Stimulated activated CD4-positive, alpha-beta T cell treated with anti-CD3 and anti-CD28 coated beads, Interleukin-4, amount 100 ng/mL, for 24 hours (primary cell): ENCODE data around the gene RPS15A.

Experiments used
- DNase-seq: peaks from one replicate; pipeline ENCODE4 v3.0.0-alpha.2; 2020

Gene RPS15A

GRCh38 chr16:18789850-18790706, at the start of gene RPS15A:
TSS of gene RPS15A (minus strand) at chr16:18790334. CDS start at chr16:18789113, 1,221 bp downstream.
- DNase-seq: peak; percentile 95

- DNase-seq: no peak
Observed at GRCh38 chr16:18839555-18839954, 49.4 kb upstream of the RPS15A start.

- DNase-seq: no peak
Observed at GRCh38 chr16:18836702-18837101, 46.6 kb upstream of the RPS15A start.

GRCh38 chr16:18834864-18835263, 44.7 kb upstream of the RPS15A start:
- no peak for DNase-seq

- DNase-seq: no peak
Observed at GRCh38 chr16:18833707-18834505, 43.8 kb upstream of the RPS15A start.

- no peak for DNase-seq
Observed at GRCh38 chr16:18832613-18833012, 42.5 kb upstream of the RPS15A start.

- no peak for DNase-seq
Observed at GRCh38 chr16:18832006-18832405, 41.9 kb upstream of the RPS15A start.

GRCh38 chr16:18829251-18829650, 39.1 kb upstream of the RPS15A start:
- no peak for DNase-seq

- no peak for DNase-seq
Observed at GRCh38 chr16:18827890-18828289, 37.8 kb upstream of the RPS15A start.

- DNase-seq: no peak
Observed at GRCh38 chr16:18816286-18816685, 26.2 kb upstream of the RPS15A start.

- DNase-seq: no peak
Observed at GRCh38 chr16:18811925-18812324, 21.8 kb upstream of the RPS15A start.

GRCh38 chr16:18809165-18809564, 19.0 kb upstream of the RPS15A start:
- DNase-seq: no peak

GRCh38 chr16:18805257-18805773, 15.2 kb upstream of the RPS15A start:
- DNase-seq: no peak

GRCh38 chr16:18804540-18804939, 14.4 kb upstream of the RPS15A start:
- DNase-seq: no peak

- DNase-seq: no peak
Observed at GRCh38 chr16:18803569-18804462, 13.7 kb upstream of the RPS15A start.

- no peak for DNase-seq
Observed at GRCh38 chr16:18802767-18803343, 12.7 kb upstream of the RPS15A start.

- peak; percentile 99 for DNase-seq
Observed at GRCh38 chr16:18801145-18801972, 11.2 kb upstream of the RPS15A start, which contains the start of gene ARL6IP1. TSS of gene ARL6IP1 (minus strand) at chr16:18801549. CDS start at chr16:18801466, 83 bp downstream.

GRCh38 chr16:18800775-18801144, 10.6 kb upstream of the RPS15A start:
- no peak for DNase-seq

- DNase-seq: no peak
Observed at GRCh38 chr16:18800293-18800692, 10.2 kb upstream of the RPS15A start.

- DNase-seq: no peak
Observed at GRCh38 chr16:18799500-18799899, 9.4 kb upstream of the RPS15A start.

GRCh38 chr16:18797746-18798145, 7.6 kb upstream of the RPS15A start:
- DNase-seq: no peak
